ENCODE data around the gene LDLRAD2.

GRCh38 chr1:21820597-21821232 is 8.7 kb downstream of the LDLRAD2 start:
- TF ChIP-seq CTCF (IDR thresholded peaks at IDR 0.05) (no peak), POLR2A (IDR thresholded peaks at IDR 0.05) (no peak)
